K562 (cell line): ENCODE measurements around the gene CTIF. TPM values are rescaled to one million over a fixed set of nuclear protein-coding genes. Genes with fewer than 3 reads are reported as not detected.

Source experiments
- ATAC-seq: fragments of 200-7000 bp; cut with Tn5 transposase; 3 replicates; pipeline ENCODE4 v1.9.1; 2020; ENCODE audit warnings: moderate library complexity
- BruUV-seq: library from RNA; stranded (reverse); fragments of 400-500 nt; replicated peaks from 2 replicates; lab custom pipeline; 2021; lab: Mats Ljungman, UMichigan
- CTCF ChIA-PET: fragments of 300-600 bp; formaldehyde crosslinking; extraction: SDS; loops from one replicate; lab custom pipeline; 2021; ENCODE audit warnings: low intra/inter-chr PET ratio; lab: Yijun Ruan, JAX
- POLR2A ChIA-PET: fragments of 300-600, 350-650 bp; sonication (Branson Sonifier 250); formaldehyde crosslinking; extraction: SDS; loops from one replicate; lab custom pipeline; 2021; ENCODE audit warnings: antibody characterized with exemption, inconsistent platforms; lab: Yijun Ruan, JAX
- DNase-seq, 4 experiments: peaks; one replicate each; pipeline versions ENCODE4 v3.0.0 to v3.0.0-alpha.2; 2011 to 2018; ENCODE audit warnings: low spot score in 3 of 4, mixed read lengths in 3 of 4; ENCODE audit errors: extremely low read depth in 1 of 4
- FAIRE-seq: peaks from 2 replicates; lab custom pipeline; 2011; peaks lifted over from hg19 to GRCh38; lab: Jason Lieb, UNC
- H2AFZ ChIP-seq: 2 replicates; pipeline ENCODE4 v1.6.0; 2011; ENCODE audit warnings: low read depth, low read length, control low read depth, inconsistent platforms
- H3K27ac ChIP-seq: fragments of 200-600 bp; 3 replicates; pipeline ENCODE4 v1.8.0; 2011; ENCODE audit warnings: low read depth, mild to moderate bottlenecking, control low read depth, inconsistent platforms, low read length, moderate library complexity, mixed read lengths; ENCODE audit errors: extremely low read depth
- H3K27me3 ChIP-seq, 2 experiments: fragments of 300-600 bp in 1 of 2; 2 replicates in 1 of 2; 3 replicates in 1 of 2; pipeline versions ENCODE4 v1.6.0 to v1.8.0; 2011; ENCODE audit warnings: inconsistent platforms in 2 of 2, low read length in 2 of 2, mild to moderate bottlenecking in 1 of 2, mixed read lengths in 1 of 2, moderate library complexity in 1 of 2; ENCODE audit not compliant: control insufficient read depth in 2 of 2, insufficient read depth in 2 of 2
- H3K36me3 ChIP-seq: fragments of 300-600 bp; 3 replicates; pipeline ENCODE4 v1.8.0; 2011; ENCODE audit warnings: mild to moderate bottlenecking, low read length, inconsistent platforms; ENCODE audit not compliant: control insufficient read depth, insufficient read depth
- H3K4me1 ChIP-seq, 2 experiments: fragments of 200-600 bp in 1 of 2; replicated peaks in 1 of 2; 2 replicates in 1 of 2; 3 replicates in 1 of 2; pipeline versions ENCODE4 v1.5.1 to v1.8.0; 2011; ENCODE audit warnings: inconsistent platforms in 2 of 2, low read length in 2 of 2, mild to moderate bottlenecking in 1 of 2, mixed read lengths in 1 of 2, moderate library complexity in 1 of 2; ENCODE audit not compliant: control insufficient read depth in 2 of 2, insufficient read depth in 2 of 2
- H3K4me2 ChIP-seq: 2 replicates; pipeline ENCODE4 v1.6.1; 2011; ENCODE audit warnings: low read length, control low read depth, inconsistent platforms, mixed read lengths; ENCODE audit not compliant: insufficient read depth
- H3K4me3 ChIP-seq: fragments of 200-600 bp; sonication (generic), shearing (Covaris generic); 2 replicates; pipeline ENCODE4 v1.5.1; 2016; ENCODE audit warnings: control low read depth, inconsistent platforms
- H3K79me2 ChIP-seq: fragments of 200-600 bp; 3 replicates; pipeline ENCODE4 v1.8.0; 2011; ENCODE audit warnings: low read length, inconsistent platforms; ENCODE audit not compliant: control insufficient read depth, insufficient read depth
- H3K9ac ChIP-seq, 2 experiments: 2 replicates each; pipeline versions ENCODE4 v1.6.0 to v1.6.1; 2011; ENCODE audit warnings: low read depth in 2 of 2, low read length in 2 of 2, control low read depth in 1 of 2, inconsistent platforms in 1 of 2, mild to moderate bottlenecking in 1 of 2, mixed read lengths in 1 of 2; ENCODE audit not compliant: insufficient read depth in 1 of 2
- H3K9me1 ChIP-seq: one replicate; pipeline ENCODE4 v1.6.0; 2011; ENCODE audit warnings: inconsistent platforms, mild to moderate bottlenecking, low read length, moderate library complexity; ENCODE audit not compliant: control insufficient read depth, insufficient read depth
- H3K9me3 ChIP-seq: replicated peaks from 2 replicates; pipeline ENCODE4 v1.5.1; 2011; ENCODE audit warnings: low read depth, low read length, inconsistent platforms; ENCODE audit not compliant: control insufficient read depth, insufficient read depth
- H4K20me1 ChIP-seq: replicated peaks from 2 replicates; pipeline ENCODE4 v1.6.1; 2011; ENCODE audit warnings: low read length, inconsistent platforms, mixed read lengths; ENCODE audit not compliant: control insufficient read depth, insufficient read depth
- CBFA2T2 ChIP-seq: fragments of 450-650 bp; conservative IDR thresholded peaks from 2 replicates; pipeline ENCODE4 v1.6.1; 2017; ENCODE audit warnings: mild to moderate bottlenecking
- CBFA2T3 ChIP-seq: fragments of 450-650 bp; IDR thresholded peaks from 2 replicates; pipeline ENCODE4 v1.6.1; 2017
- WGBS: fragments of 100-300 bp; shearing (Covaris generic); methylation state at CpG from one replicate; pipeline ENCODE4 v1.1.6; 2016; ENCODE audit warnings: low coverage, mixed read lengths; ENCODE audit not compliant: insufficient coverage; ENCODE audit errors: missing lambda C conversion rate; 5-methylcytosine and 5-hydroxymethylcytosine counted together
- in situ Hi-C: fragments of 300-500 bp; cut with MboI; formaldehyde crosslinking; loops from 4 replicates; pipeline ENCODE4 v1.15.0; 2018; ENCODE audit warnings: inconsistent platforms, mixed read lengths
- intact Hi-C: fragments of 100-400 bp; cut with micrococcal nuclease; formaldehyde crosslinking; loops from 2 replicates; pipeline ENCODE4 v1.14.2; 2022
- polyA plus RNA-seq, 8 experiments: library from polyadenylated mRNA; depleted of rRNA in 4 of 8; stranded (reverse) in 5 of 8; unstranded in 3 of 8; fragments of >200 nt; fragmentation: Nextera tagmentation in 2 of 8; fragmentation: Illumina TruSeq in 1 of 8; extraction: Ambion mirVana in 2 of 8; extraction: Trizol in 1 of 8; gene quantifications; 2 replicates each; pipeline versions ENCODE4 v1.2.1 to v1.2.3, GENCODE V29; 2011 to 2014; ENCODE audit warnings: inconsistent platforms in 1 of 8, missing spikeins in 1 of 8
- total RNA-seq, 7 experiments: library from RNA; depleted of rRNA in 6 of 7; stranded (reverse); fragments of >200 nt in 6 of 7; fragmentation: Illumina TruSeq in 2 of 7; extraction: Trizol in 2 of 7; gene quantifications; 2 replicates each; pipeline versions ENCODE4 v1.2.1 to v1.2.3, GENCODE V29; 2011 to 2021; ENCODE audit warnings: low replicate concordance in 1 of 7
- TF ChIP-seq, protein P1 (sequence below): fragments of 450-650 bp; IDR thresholded peaks from one replicate; pipeline ENCODE4 v1.6.1; 2018; ENCODE audit warnings: mild to moderate bottlenecking, moderate library complexity; ENCODE audit not compliant: partially characterized antibody
- TF ChIP-seq, protein P2 (sequence below), 2 experiments: IDR thresholded peaks; 2 replicates each; pipeline ENCODE4 v1.6.1; 2011; ENCODE audit warnings: borderline replicate concordance in 1 of 2, control low read depth in 1 of 2, low read depth in 1 of 2, low read length in 1 of 2, mild to moderate bottlenecking in 1 of 2, mixed read lengths in 1 of 2, moderate library complexity in 1 of 2; ENCODE audit not compliant: insufficient read depth in 1 of 2, insufficient read length in 1 of 2, poor library complexity in 1 of 2, severe bottlenecking in 1 of 2; ENCODE audit errors: extremely low read depth in 1 of 2

The CTIF gene
- total and polyA plus RNA-seq, 9 of the 15 experiments (the other 6 are each of a cell fraction or from before 2014, with no cell fraction given), result 0.17 to 11.5 (median 2.2) TPM

DNA sequence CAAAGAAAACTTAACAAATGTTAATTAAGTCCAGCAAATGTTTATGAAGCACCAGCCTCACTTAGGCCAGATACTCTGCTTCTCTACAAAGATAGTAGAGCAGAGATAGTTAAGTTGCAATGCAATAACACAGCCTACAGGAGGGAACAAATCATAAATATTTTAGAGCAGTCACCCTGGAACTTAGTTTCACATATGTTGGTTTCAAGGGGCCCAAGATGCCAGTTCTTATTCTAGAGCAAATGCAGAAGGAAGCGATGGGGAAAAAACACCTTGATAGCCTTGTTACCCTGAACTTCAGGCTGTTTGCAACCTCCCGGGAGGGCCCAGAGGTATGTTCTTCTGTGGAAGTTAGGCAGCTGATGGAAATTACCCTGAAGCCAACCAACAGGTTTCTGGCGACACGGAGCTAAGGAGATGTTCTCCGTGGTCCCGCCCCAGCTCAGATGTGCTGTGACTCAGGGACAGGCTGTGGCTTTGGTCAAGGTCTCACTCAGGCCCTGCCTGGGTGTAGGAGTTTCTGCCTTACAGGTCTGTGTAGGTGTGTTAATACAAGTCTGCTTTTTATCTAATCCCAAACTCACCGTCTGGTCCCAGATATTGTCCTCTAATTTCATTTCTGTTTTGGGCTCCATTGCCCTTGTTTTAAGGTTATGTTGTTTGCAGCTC, 3.8 kb downstream of the CTIF start:
- FAIRE-seq (peak; percentile 77), DNase-seq (peak; percentile 14 to 69 (median 26)), ATAC-seq (0 out of 3 replicates have a peak, but pooled peaks have one; percentile 4)
- POLR2A ChIA-PET, result interaction anchor here (1.1 to 1.4 kb wide), 2 partner anchors 14 to 24 kb away, joined by 4 read pairs; no protein-coding TSS in a partner anchor
- Histone ChIP-seq H3K36me3 (no peaks in the 10 kb centered on the region), H3K27me3 (no peaks in the 10 kb centered on the region)
- 46% methylated on average over 3 of the region's 7 CpGs for WGBS
- CTCF ChIA-PET, result no interaction called here
- TF ChIP-seq, protein P1, sequence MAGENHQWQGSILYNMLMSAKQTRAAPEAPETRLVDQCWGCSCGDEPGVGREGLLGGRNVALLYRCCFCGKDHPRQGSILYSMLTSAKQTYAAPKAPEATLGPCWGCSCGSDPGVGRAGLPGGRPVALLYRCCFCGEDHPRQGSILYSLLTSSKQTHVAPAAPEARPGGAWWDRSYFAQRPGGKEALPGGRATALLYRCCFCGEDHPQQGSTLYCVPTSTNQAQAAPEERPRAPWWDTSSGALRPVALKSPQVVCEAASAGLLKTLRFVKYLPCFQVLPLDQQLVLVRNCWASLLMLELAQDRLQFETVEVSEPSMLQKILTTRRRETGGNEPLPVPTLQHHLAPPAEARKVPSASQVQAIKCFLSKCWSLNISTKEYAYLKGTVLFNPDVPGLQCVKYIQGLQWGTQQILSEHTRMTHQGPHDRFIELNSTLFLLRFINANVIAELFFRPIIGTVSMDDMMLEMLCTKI, result no peak
- TF ChIP-seq, protein P2, sequence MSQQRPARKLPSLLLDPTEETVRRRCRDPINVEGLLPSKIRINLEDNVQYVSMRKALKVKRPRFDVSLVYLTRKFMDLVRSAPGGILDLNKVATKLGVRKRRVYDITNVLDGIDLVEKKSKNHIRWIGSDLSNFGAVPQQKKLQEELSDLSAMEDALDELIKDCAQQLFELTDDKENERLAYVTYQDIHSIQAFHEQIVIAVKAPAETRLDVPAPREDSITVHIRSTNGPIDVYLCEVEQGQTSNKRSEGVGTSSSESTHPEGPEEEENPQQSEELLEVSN (IDR thresholded peaks at IDR 0.05; ENCODE audit: borderline replicate concordance in 1 of 2, extremely low read depth in 1 of 2, insufficient read depth in 1 of 2, insufficient read length in 1 of 2, low read depth in 1 of 2, low read length in 1 of 2, poor library complexity in 1 of 2, severe bottlenecking in 1 of 2), result peak in 1 of 2 experiments; percentile 11
- TF ChIP-seq CBFA2T3 (peak; percentile 58), CBFA2T2 (peak; percentile 44; the same call in 1 of the 2 replicates)
- TF ChIP-seq, all 486 proteins: peak for 3
- intact Hi-C loops, result loop anchor here (10.0 kb wide), 1 partner anchor 62 kb away; no protein-coding TSS in a partner anchor
- peaks cover 48 to 52% of the 10 kb centered on the region in 2 experiments for H3K4me1 ChIP-seq
- H3K9me1 ChIP-seq, result no peaks in the 10 kb centered on the region
- BruUV-seq, result no TSS peak
- H3K79me2 ChIP-seq, result peaks cover 33% of the 10 kb centered on the region
- peak overlapping the region; percentile 69 for H3K4me2 ChIP-seq
- H4K20me1 ChIP-seq, result 0 out of 2 replicates have a peak, but pooled peaks cover 4% of the 10 kb centered on the region
- peak overlapping the region; percentile 61 for H3K27ac ChIP-seq
- H3K9me3 ChIP-seq, result no peaks in the 10 kb centered on the region
- no peak overlapping the region for H3K4me3 ChIP-seq
- peak overlapping the region in 1 of 2 experiments; percentile 69; a peak in 1 of 4 replicates for H3K9ac ChIP-seq
- H2AFZ ChIP-seq, result no peak overlapping the region
- in situ Hi-C loops, result no loop called here
